AG04450 (cell line): ENCODE results near the gene CDH2. TPM values are rescaled to one million over a fixed set of nuclear protein-coding genes. Genes with fewer than 3 reads are reported as not detected.
A peak's percentile ranks its signal among the peaks of the same experiment; 100 is the strongest.

Experiments used
- CTCF ChIA-PET: fragments of 300-600, 350-600 bp; formaldehyde crosslinking; extraction: SDS; loops from one replicate; lab custom pipeline; 2022; ENCODE audit warnings: antibody characterized with exemption, inconsistent platforms; lab: Charles Lee
- POLR2A ChIA-PET: fragments of 350-600 bp; formaldehyde crosslinking; extraction: SDS; loops from one replicate; lab custom pipeline; 2021; ENCODE audit warnings: antibody characterized with exemption, inconsistent platforms; lab: Yijun Ruan, JAX
- DNase-seq: peaks from one replicate; pipeline ENCODE4 v3.0.0-alpha.2; 2011; ENCODE audit warnings: low read depth, low spot score
- H3K27ac ChIP-seq: one replicate; pipeline ENCODE4 v1.5.1; 2012; ENCODE audit warnings: low read depth, low read length, control low read depth
- H3K27me3 ChIP-seq: one replicate; pipeline ENCODE4 v1.6.0; 2012; ENCODE audit warnings: low read length; ENCODE audit not compliant: control insufficient read depth, insufficient read depth
- H3K4me3 ChIP-seq: 2 replicates; pipeline ENCODE4 v1.5.1; 2011; ENCODE audit warnings: mild to moderate bottlenecking, low read depth, low read length, control low read depth
- H3K9me3 ChIP-seq: 2 replicates; pipeline ENCODE4 v1.5.1; 2012; ENCODE audit warnings: low read length; ENCODE audit not compliant: control insufficient read depth, insufficient read depth
- CTCF ChIP-seq: IDR thresholded peaks from 2 replicates; pipeline ENCODE4 v1.5.1; 2011; ENCODE audit warnings: low read depth, low read length, control low read depth, inconsistent platforms
- polyA plus RNA-seq: library from polyadenylated mRNA; depleted of rRNA; stranded (reverse); fragments of >200 nt; gene quantifications from 2 replicates; pipeline ENCODE4 v1.2.3, GENCODE V29; 2011

The CDH2 gene
- polyA plus RNA-seq, 1 experiment: 45.9 TPM

GRCh38 chr18:27996801-27997272 lies 180.1 kb downstream of the CDH2 start:
- H3K27ac ChIP-seq: no peak overlapping the region
- ChIA-PET CTCF (interaction anchor here (1.5 kb wide), 1 partner anchor 17 kb away, joined by 6 read pairs; no protein-coding TSS in a partner anchor), POLR2A (no interaction called here)
- H3K4me3 ChIP-seq: no peak overlapping the region
- no peaks in the 10 kb centered on the region for H3K9me3 ChIP-seq
- peak; percentile 3 for DNase-seq
- H3K27me3 ChIP-seq: no peaks in the 10 kb centered on the region
- no peak for TF ChIP-seq CTCF

GRCh38 chr18:27995770-27996502 lies 181.0 kb downstream of the CDH2 start:
- POLR2A ChIA-PET: interaction anchor here (0.6 kb wide), 1 partner anchor 694 kb away, joined by 3 read pairs; no protein-coding TSS in a partner anchor

GRCh38 chr18:27994571-27994970 lies 182.4 kb downstream of the CDH2 start:
- ChIA-PET CTCF (no interaction called here), POLR2A (no interaction called here)
- Histone ChIP-seq H3K27ac (no peak overlapping the region), H3K4me3 (no peak overlapping the region), H3K27me3 (no peaks in the 10 kb centered on the region), H3K9me3 (no peaks in the 10 kb centered on the region)
- DNase-seq: no peak
- TF ChIP-seq CTCF: no peak

More at GRCh38 chr18:27995770-27996502, 181.0 kb downstream of the CDH2 start:
- CTCF ChIA-PET: interaction anchor here (1.5 kb wide), 1 partner anchor 18 kb away, joined by 6 read pairs; no protein-coding TSS in a partner anchor
- no peak for TF ChIP-seq CTCF
- H3K9me3 ChIP-seq: no peaks in the 10 kb centered on the region
- no peak overlapping the region for H3K27ac ChIP-seq
- no peak overlapping the region for H3K4me3 ChIP-seq
- no peaks in the 10 kb centered on the region for H3K27me3 ChIP-seq
- DNase-seq: no peak

- Histone ChIP-seq H3K27me3 (no peaks in the 10 kb centered on the region), H3K9me3 (no peaks in the 10 kb centered on the region), H3K4me3 (no peak overlapping the region), H3K27ac (no peak overlapping the region)
- no peak for TF ChIP-seq CTCF
- POLR2A ChIA-PET: no interaction called here
- DNase-seq: no peak
- CTCF ChIA-PET: no interaction called here
These were observed 185.5 kb downstream of the CDH2 start for GRCh38 chr18:27991391-27991790.

- no peak for TF ChIP-seq CTCF
- ChIA-PET CTCF (no interaction called here), POLR2A (no interaction called here)
- Histone ChIP-seq H3K27me3 (no peaks in the 10 kb centered on the region), H3K27ac (no peak overlapping the region), H3K9me3 (no peaks in the 10 kb centered on the region), H3K4me3 (no peak overlapping the region)
- DNase-seq: no peak
These were observed 191.1 kb downstream of the CDH2 start for GRCh38 chr18:27985832-27986231.
